Mesendoderm (in vitro differentiated cells): ENCODE data around the gene HOXA7.
A peak's percentile ranks its signal among the peaks of the same experiment; 100 is the strongest.

Source experiments
- DNase-seq: peaks from one replicate; pipeline ENCODE4 v3.0.0; 2013
- H2AK5ac ChIP-seq: 2 replicates; pipeline ENCODE4 v1.6.1; 2013; ENCODE audit warnings: low read length, inconsistent platforms
- H2BK120ac ChIP-seq: 2 replicates; pipeline ENCODE4 v1.6.1; 2013; ENCODE audit warnings: low read depth, mild to moderate bottlenecking, low read length, moderate library complexity, mixed read lengths
- H2BK15ac ChIP-seq: replicated peaks from 2 replicates; pipeline ENCODE4 v1.6.1; 2013; ENCODE audit warnings: low read depth, mild to moderate bottlenecking, moderate library complexity
- H2BK5ac ChIP-seq: 2 replicates; pipeline ENCODE4 v1.6.1; 2013; ENCODE audit warnings: low read length, inconsistent platforms
- H3K18ac ChIP-seq: 2 replicates; pipeline ENCODE4 v1.6.1; 2013; ENCODE audit warnings: mild to moderate bottlenecking, low read length, mixed read lengths
- H3K23ac ChIP-seq: one replicate; pipeline ENCODE4 v1.6.1; 2013; ENCODE audit warnings: low read length
- H3K27ac ChIP-seq: 2 replicates; pipeline ENCODE4 v1.5.1; 2013; ENCODE audit warnings: low read depth, mild to moderate bottlenecking, inconsistent platforms, low read length, moderate library complexity
- H3K27me3 ChIP-seq: 2 replicates; pipeline ENCODE4 v1.6.1; 2013; ENCODE audit warnings: low read length, control low read depth, mild to moderate bottlenecking, inconsistent platforms; ENCODE audit not compliant: insufficient read depth, poor library complexity
- H3K36me3 ChIP-seq: 2 replicates; pipeline ENCODE4 v1.6.1; 2013; ENCODE audit warnings: low read length, inconsistent platforms; ENCODE audit not compliant: control insufficient read depth, insufficient read depth
- H3K4ac ChIP-seq: one replicate; pipeline ENCODE4 v1.6.1; 2013; ENCODE audit warnings: low read depth, mild to moderate bottlenecking, low read length, moderate library complexity
- H3K4me1 ChIP-seq: 2 replicates; pipeline ENCODE4 v1.6.1; 2013; ENCODE audit warnings: low read depth, low read length, inconsistent platforms; ENCODE audit not compliant: control insufficient read depth
- H3K4me2 ChIP-seq: 2 replicates; pipeline ENCODE4 v1.6.1; 2013; ENCODE audit warnings: low read length
- H3K4me3 ChIP-seq: 2 replicates; pipeline ENCODE4 v1.5.1; 2013; ENCODE audit warnings: mild to moderate bottlenecking, low read length
- H3K56ac ChIP-seq: one replicate; pipeline ENCODE4 v1.6.1; 2013; ENCODE audit warnings: low read length
- H3K79me1 ChIP-seq: 2 replicates; pipeline ENCODE4 v1.6.1; 2013; ENCODE audit warnings: low read length, inconsistent platforms
- H3K79me2 ChIP-seq: 2 replicates; pipeline ENCODE4 v1.6.1; 2013; ENCODE audit warnings: mild to moderate bottlenecking, low read length; ENCODE audit not compliant: control insufficient read depth, insufficient read depth
- H3K9ac ChIP-seq: 2 replicates; pipeline ENCODE4 v1.6.1; 2013; ENCODE audit warnings: low read length, inconsistent platforms
- H4K5ac ChIP-seq: one replicate; pipeline ENCODE4 v1.6.1; 2013; ENCODE audit warnings: low read length
- H4K8ac ChIP-seq: one replicate; pipeline ENCODE4 v1.6.1; 2013; ENCODE audit warnings: low read depth, mild to moderate bottlenecking, control low read depth, low read length, moderate library complexity
- WGBS: extraction: QIAGEN DNeasy Blood & Tissue Kit; methylation state at CpG from one replicate; pipeline ENCODE4 v1.1.7; 2013; ENCODE audit warnings: low lambda C conversion rate, missing lambda C conversion rate; ENCODE audit not compliant: insufficient coverage; ENCODE audit errors: extremely low coverage; 5-methylcytosine and 5-hydroxymethylcytosine counted together

Gene HOXA7

GRCh38 chr7:27168265-27168947, 11.9 kb upstream of the HOXA7 start:
- no peak overlapping the region for H2BK5ac ChIP-seq
- no peak overlapping the region for H3K23ac ChIP-seq
- no peak overlapping the region for H2BK15ac ChIP-seq
- no peak overlapping the region for H3K27ac ChIP-seq
- H4K8ac ChIP-seq, result no peak overlapping the region
- no peak overlapping the region for H3K4ac ChIP-seq
- H3K4me1 ChIP-seq, result no peaks in the 10 kb centered on the region
- H3K79me2 ChIP-seq, result no peaks in the 10 kb centered on the region
- no peak overlapping the region for H4K5ac ChIP-seq
- no CpG with 5 or more reads among the region's 25 CpGs for WGBS
- H3K56ac ChIP-seq, result no peak overlapping the region
- no peak overlapping the region for H3K4me3 ChIP-seq
- H3K27me3 ChIP-seq, result peaks cover 90% of the 10 kb centered on the region
- no peak overlapping the region for H3K9ac ChIP-seq
- H3K36me3 ChIP-seq, result no peaks in the 10 kb centered on the region
- H2BK120ac ChIP-seq, result no peak overlapping the region
- no peak overlapping the region for H3K4me2 ChIP-seq
- H3K79me1 ChIP-seq, result no peaks in the 10 kb centered on the region
- no peak overlapping the region for H3K18ac ChIP-seq
- peak; percentile 59 for DNase-seq
- H2AK5ac ChIP-seq, result no peak overlapping the region

DNA sequence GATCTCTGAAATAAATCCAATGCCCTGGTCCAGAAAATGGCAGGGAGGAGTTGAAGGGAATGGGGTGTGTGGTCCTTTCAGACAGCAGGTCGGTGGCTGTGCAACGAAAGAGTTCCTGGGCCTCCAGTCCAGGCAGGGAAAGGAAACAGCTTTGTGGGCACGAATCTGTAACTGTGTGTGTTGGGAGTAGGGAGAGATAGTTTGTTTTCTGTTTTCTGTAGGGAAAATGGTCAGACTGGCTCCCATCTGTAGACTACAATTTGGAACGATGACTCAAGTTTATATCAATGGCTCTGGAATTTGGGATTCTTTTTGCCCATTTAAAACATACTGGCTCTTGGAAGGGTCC, 11.4 kb upstream of the HOXA7 start:
- H3K27ac ChIP-seq, result no peak overlapping the region

DNA sequence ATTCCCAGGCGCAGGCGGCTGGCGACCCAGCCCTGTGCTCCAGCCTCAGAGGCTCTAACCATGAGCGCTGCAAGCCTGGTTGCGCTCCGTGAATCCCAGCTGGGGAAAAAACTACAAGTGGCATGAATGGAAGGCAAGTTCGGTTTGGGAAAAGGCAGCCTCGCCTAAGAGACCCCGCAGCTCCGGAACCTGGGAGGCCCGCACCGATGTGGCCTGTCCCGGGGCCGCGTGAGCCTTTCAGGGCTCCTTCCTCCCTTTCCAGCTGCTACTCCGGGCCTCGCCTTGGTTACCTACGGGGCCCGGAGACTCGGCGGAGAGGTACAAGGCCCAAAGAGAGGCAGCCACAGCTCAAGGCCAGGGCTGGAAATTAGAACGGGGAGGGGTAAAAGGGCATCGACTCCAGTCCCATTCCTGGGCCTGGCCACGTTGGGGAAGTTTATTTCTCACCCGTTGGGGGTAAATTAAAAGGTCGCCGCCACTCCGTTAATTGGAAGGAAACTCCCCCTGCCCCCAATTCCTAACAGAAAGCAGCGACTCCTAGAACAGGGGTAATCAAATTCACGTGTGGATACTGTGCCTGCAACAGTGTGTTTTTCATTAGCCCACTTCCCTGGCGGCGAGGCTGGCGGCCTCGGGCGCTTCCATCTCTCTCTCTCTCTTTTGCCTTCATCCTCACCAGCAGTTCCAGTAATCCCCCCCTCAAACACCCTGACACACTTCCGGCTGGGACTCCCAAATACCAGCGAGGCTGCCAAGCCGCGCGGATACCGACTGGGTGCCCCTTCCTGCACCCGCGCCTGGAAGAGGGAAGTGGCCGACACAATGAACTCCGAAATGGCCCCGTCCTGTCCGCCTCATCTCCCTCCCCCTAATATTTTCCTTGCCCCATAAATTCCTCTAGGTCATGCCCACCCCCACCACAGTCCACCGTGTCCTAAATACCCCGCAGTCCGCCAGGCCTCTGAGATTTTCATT, 10.3 kb upstream of the HOXA7 start:
- Histone ChIP-seq H2BK15ac (no peak overlapping the region), H3K27me3 (peaks cover 87% of the 10 kb centered on the region), H2BK120ac (no peak overlapping the region), H4K5ac (no peak overlapping the region), H4K8ac (no peak overlapping the region), H3K4me1 (no peaks in the 10 kb centered on the region), H3K79me1 (no peaks in the 10 kb centered on the region), H3K18ac (no peak overlapping the region), H3K4ac (no peak overlapping the region), H3K23ac (peak overlapping the region; percentile 66), H3K56ac (no peak overlapping the region), H2BK5ac (no peak overlapping the region), H3K36me3 (no peaks in the 10 kb centered on the region), H3K27ac (no peak overlapping the region), H2AK5ac (no peak overlapping the region), H3K79me2 (no peaks in the 10 kb centered on the region), H3K4me2 (no peak overlapping the region), H3K4me3 (no peak overlapping the region), H3K9ac (no peak overlapping the region)
- DNase-seq, result no peak
- no CpG with 5 or more reads among the region's 50 CpGs for WGBS

More for the DNA sequence above, 11.4 kb upstream of the HOXA7 start:
- no peak overlapping the region for H2BK5ac ChIP-seq
- no peak overlapping the region for H2AK5ac ChIP-seq
- no peak overlapping the region for H2BK120ac ChIP-seq
- H3K18ac ChIP-seq, result no peak overlapping the region
- WGBS, result no CpG with 5 or more reads among the region's 4 CpGs
- H4K5ac ChIP-seq, result no peak overlapping the region
- H3K4me2 ChIP-seq, result no peak overlapping the region
- no peak overlapping the region for H3K4ac ChIP-seq
- no peak overlapping the region for H2BK15ac ChIP-seq
- H4K8ac ChIP-seq, result no peak overlapping the region
- no peaks in the 10 kb centered on the region for H3K79me1 ChIP-seq
- H3K79me2 ChIP-seq, result no peaks in the 10 kb centered on the region
- no peak overlapping the region for H3K23ac ChIP-seq
- no peak overlapping the region for H3K9ac ChIP-seq
- H3K56ac ChIP-seq, result no peak overlapping the region
- peaks cover 89% of the 10 kb centered on the region for H3K27me3 ChIP-seq
- H3K4me3 ChIP-seq, result no peak overlapping the region
- no peak for DNase-seq
- no peaks in the 10 kb centered on the region for H3K4me1 ChIP-seq
- H3K36me3 ChIP-seq, result no peaks in the 10 kb centered on the region

DNA sequence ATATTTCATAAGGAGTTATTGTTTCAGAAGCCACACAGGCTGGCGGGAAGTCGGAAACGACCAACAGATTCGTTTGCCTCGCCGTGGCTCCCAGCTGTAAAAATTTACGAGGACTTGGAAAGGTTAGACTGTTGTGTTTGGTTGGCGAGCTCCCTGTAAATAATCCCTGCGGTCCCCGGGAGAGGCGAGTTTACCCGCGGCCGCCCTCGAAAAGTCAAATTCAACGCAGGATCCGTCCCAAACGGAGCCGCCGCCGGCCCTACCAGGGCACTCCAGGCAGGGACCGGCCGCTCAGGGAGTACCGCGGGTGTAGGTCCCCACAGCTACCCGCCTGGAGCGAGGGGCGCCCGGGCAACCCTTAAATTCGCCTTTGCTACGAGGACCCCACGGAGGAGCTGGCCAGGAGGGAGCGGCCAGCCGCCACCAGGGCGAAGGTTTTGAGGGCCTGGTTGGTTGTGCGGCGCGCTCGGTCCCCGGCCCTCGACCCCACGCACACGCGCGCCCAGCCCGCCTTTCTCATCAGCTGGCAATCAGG, 9.6 kb upstream of the HOXA7 start:
- Histone ChIP-seq H2BK5ac (no peak overlapping the region), H4K8ac (no peak overlapping the region), H3K79me2 (no peaks in the 10 kb centered on the region), H3K18ac (no peak overlapping the region), H2BK120ac (no peak overlapping the region), H2BK15ac (no peak overlapping the region), H3K79me1 (no peaks in the 10 kb centered on the region), H3K9ac (no peak overlapping the region), H3K27ac (no peak overlapping the region), H2AK5ac (no peak overlapping the region), H3K4me2 (no peak overlapping the region), H3K36me3 (no peaks in the 10 kb centered on the region), H3K4ac (no peak overlapping the region), H4K5ac (no peak overlapping the region), H3K4me1 (no peaks in the 10 kb centered on the region), H3K56ac (no peak overlapping the region), H3K23ac (peak overlapping the region; percentile 66), H3K27me3 (peaks cover 85% of the 10 kb centered on the region), H3K4me3 (no peak overlapping the region)
- no peak for DNase-seq
- WGBS, result no CpG with 5 or more reads among the region's 46 CpGs

- no peaks in the 10 kb centered on the region for H3K4me1 ChIP-seq
- WGBS, result no CpG with 5 or more reads among the region's 82 CpGs
- H2BK15ac ChIP-seq, result no peak within 1 kb of the TSS
- H3K18ac ChIP-seq, result no peak within 1 kb of the TSS
- H3K27ac ChIP-seq, result no peak within 1 kb of the TSS
- no peak within 1 kb of the TSS for H3K4ac ChIP-seq
- peak within 1 kb of the TSS; percentile 66 for H3K23ac ChIP-seq
- no peak within 1 kb of the TSS for H3K4me3 ChIP-seq
- no peaks in the 10 kb centered on the region for H3K79me2 ChIP-seq
- no peak within 1 kb of the TSS for H3K56ac ChIP-seq
- H4K5ac ChIP-seq, result no peak within 1 kb of the TSS
- no peak within 1 kb of the TSS for H3K9ac ChIP-seq
- H3K79me1 ChIP-seq, result no peaks in the 10 kb centered on the region
- H2BK120ac ChIP-seq, result no peak within 1 kb of the TSS
- H2BK5ac ChIP-seq, result no peak within 1 kb of the TSS
- H3K4me2 ChIP-seq, result peak within 1 kb of the TSS; percentile 11
- peaks cover 87% of the 10 kb centered on the region for H3K27me3 ChIP-seq
- H4K8ac ChIP-seq, result no peak within 1 kb of the TSS
- no peak for DNase-seq
- no peak within 1 kb of the TSS for H2AK5ac ChIP-seq
- H3K36me3 ChIP-seq, result no peaks in the 10 kb centered on the region
Observed at GRCh38 chr7:27165089-27165995, 8.9 kb upstream of the HOXA7 start, which contains the start of gene HOXA9. TSS of gene HOXA9 (minus strand) at chr7:27165537. CDS start at chr7:27165457, 80 bp downstream.
